Hematopoietic multipotent progenitor cell treated with erythropoietin and hydrocortisone succinate and interleukin-3 and kit ligand, for 6 days (in vitro differentiated cells): ENCODE measurements around the gene ADGRD2.

ENCODE experiments used
- DNase-seq: peaks from one replicate; pipeline ENCODE4 v3.0.0-alpha.2; 2015

ADGRD2 gene

GRCh38 chr9:124439086-124439485 is 11.2 kb upstream of the ADGRD2 start:
- no peak for DNase-seq

GRCh38 chr9:124439686-124440243 is 10.5 kb upstream of the ADGRD2 start:
- no peak for DNase-seq

GRCh38 chr9:124440786-124441185 is 9.5 kb upstream of the ADGRD2 start:
- no peak for DNase-seq

GRCh38 chr9:124441291-124441690 is 9.0 kb upstream of the ADGRD2 start:
- no peak for DNase-seq

- no peak for DNase-seq
Measured at GRCh38 chr9:124442379-124442778, 7.9 kb upstream of the ADGRD2 start.

- DNase-seq: no peak
Measured at GRCh38 chr9:124442826-124443225, 7.4 kb upstream of the ADGRD2 start.

- DNase-seq: no peak
Measured at GRCh38 chr9:124443625-124444024, 6.6 kb upstream of the ADGRD2 start.

GRCh38 chr9:124444166-124444565 is 6.1 kb upstream of the ADGRD2 start:
- no peak for DNase-seq

GRCh38 chr9:124447297-124447661 is 3.0 kb upstream of the ADGRD2 start:
- DNase-seq: no peak

GRCh38 chr9:124448019-124448418 is 2.2 kb upstream of the ADGRD2 start:
- no peak for DNase-seq

GRCh38 chr9:124449381-124450151 is 685 bp upstream of the ADGRD2 start:
- DNase-seq: no peak

GRCh38 chr9:124450931-124451661 is 845 bp downstream of the ADGRD2 start:
- DNase-seq: no peak

- DNase-seq: no peak
Measured at GRCh38 chr9:124452326-124452725, 2.1 kb downstream of the ADGRD2 start.

GRCh38 chr9:124452841-124453585 is 2.8 kb downstream of the ADGRD2 start:
- DNase-seq: no peak

GRCh38 chr9:124453586-124454191 is 3.4 kb downstream of the ADGRD2 start:
- peak; percentile 83 for DNase-seq

GRCh38 chr9:124454296-124454695 is 4.0 kb downstream of the ADGRD2 start:
- no peak for DNase-seq

- DNase-seq: no peak
Measured at GRCh38 chr9:124454791-124455443, 4.7 kb downstream of the ADGRD2 start.

GRCh38 chr9:124455820-124456219 is 5.6 kb downstream of the ADGRD2 start:
- no peak for DNase-seq

GRCh38 chr9:124456341-124457078 is 6.3 kb downstream of the ADGRD2 start:
- DNase-seq: no peak

- no peak for DNase-seq
Measured at GRCh38 chr9:124457079-124457886, 7.0 kb downstream of the ADGRD2 start.
